Fibroblast of villous mesenchyme (primary cell): ENCODE data around the gene DEGS2. TPM values are rescaled to one million over a fixed set of nuclear protein-coding genes. Genes with fewer than 3 reads are reported as not detected.

Experiments
- DNase-seq: peaks from one replicate; pipeline ENCODE4 v3.0.0-alpha.2; 2010; ENCODE audit warnings: low read depth
- H3K4me3 ChIP-seq: 2 replicates; pipeline ENCODE4 v1.5.1; 2011; ENCODE audit warnings: low read depth, mild to moderate bottlenecking, low read length
- total RNA-seq: library from RNA; depleted of rRNA; stranded (reverse); fragments of >200 nt; gene quantifications from 2 replicates; pipeline ENCODE4 v1.2.3, GENCODE V29; 2012
- TF ChIP-seq, protein P1 (sequence below): IDR thresholded peaks from 2 replicates; pipeline ENCODE4 v1.5.1; 2012; ENCODE audit warnings: low read depth, mild to moderate bottlenecking, low read length; ENCODE audit not compliant: insufficient read depth

DEGS2 gene
- total RNA-seq, 1 donor, result not detected

DNA sequence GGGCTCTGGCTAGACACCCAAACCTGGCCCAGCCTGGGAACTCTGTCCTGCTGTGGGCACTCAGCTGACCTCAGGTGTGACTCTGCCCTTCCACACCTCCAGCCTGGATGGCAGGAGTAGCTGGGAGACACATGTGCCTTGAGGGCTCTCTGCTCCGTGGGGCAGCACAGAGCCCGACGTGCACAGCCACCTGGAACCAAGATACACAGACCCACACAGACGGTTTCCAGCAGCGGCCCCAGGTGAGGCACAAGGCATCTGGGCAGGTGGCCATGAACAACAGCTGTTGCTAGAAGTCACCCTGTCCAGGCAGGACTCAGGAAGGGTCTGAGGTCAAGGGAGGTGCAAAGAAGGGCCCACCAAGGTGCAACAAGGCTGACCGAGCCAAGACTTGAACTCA lies 5.9 kb downstream of the DEGS2 start:
- no peak for DNase-seq
- TF ChIP-seq, protein P1, sequence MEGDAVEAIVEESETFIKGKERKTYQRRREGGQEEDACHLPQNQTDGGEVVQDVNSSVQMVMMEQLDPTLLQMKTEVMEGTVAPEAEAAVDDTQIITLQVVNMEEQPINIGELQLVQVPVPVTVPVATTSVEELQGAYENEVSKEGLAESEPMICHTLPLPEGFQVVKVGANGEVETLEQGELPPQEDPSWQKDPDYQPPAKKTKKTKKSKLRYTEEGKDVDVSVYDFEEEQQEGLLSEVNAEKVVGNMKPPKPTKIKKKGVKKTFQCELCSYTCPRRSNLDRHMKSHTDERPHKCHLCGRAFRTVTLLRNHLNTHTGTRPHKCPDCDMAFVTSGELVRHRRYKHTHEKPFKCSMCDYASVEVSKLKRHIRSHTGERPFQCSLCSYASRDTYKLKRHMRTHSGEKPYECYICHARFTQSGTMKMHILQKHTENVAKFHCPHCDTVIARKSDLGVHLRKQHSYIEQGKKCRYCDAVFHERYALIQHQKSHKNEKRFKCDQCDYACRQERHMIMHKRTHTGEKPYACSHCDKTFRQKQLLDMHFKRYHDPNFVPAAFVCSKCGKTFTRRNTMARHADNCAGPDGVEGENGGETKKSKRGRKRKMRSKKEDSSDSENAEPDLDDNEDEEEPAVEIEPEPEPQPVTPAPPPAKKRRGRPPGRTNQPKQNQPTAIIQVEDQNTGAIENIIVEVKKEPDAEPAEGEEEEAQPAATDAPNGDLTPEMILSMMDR, result no peak
- no peak overlapping the region for H3K4me3 ChIP-seq

DNA sequence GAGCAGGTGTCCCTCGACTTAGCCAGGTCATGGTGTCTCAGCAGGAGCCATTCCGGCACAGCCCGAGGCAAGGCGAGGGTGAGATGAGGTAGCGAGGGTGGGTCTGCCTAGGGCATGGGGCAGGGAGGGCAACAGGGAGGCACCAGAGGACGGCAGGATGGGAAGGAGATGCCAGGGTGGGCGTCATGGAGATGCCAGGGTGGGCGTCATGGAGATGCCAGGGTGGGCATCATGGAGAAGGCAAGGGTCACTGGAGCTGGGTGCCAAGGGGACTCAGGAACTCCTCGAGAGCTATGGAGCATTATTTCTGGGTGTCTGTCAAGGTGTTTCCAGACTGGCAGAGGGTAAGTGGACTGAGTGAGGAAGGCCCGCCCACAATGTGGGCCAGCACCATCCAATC lies 7.4 kb downstream of the DEGS2 start:
- TF ChIP-seq, protein P1, result no peak
- H3K4me3 ChIP-seq, result no peak overlapping the region
- no peak for DNase-seq

DNA sequence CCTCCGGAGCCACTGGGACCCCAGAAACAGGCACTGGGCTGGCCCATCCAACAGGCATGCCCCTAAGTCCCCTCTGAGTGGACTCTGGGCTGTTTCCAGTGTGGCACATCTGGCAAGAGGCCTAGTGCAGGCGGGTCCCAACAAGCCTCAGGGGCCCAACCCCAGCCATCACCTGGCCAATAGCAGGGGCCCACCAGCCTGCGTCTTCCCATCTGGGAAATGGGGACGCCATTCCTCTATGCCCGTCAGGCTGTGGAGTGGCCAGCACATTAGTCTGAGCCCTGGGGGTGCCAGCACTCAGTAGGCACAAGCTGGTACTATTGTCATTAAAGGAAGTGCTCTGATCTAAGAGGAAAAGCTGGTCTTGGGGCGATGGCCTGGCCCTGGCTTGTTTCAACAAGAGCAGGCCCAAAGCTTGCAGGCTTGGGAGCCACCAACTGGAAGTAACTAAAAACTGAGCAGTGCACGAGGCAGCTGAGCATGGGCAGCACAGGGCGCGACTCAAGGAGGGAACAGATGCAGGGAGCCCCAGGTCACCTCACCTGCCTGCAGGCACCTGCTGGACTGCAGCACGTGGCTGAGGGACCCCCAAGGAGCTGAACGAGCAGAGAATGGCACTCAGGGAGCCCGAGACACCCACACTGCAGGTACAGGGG lies 8.4 kb downstream of the DEGS2 start:
- DNase-seq, result no peak
- TF ChIP-seq, protein P1, result no peak

DNA sequence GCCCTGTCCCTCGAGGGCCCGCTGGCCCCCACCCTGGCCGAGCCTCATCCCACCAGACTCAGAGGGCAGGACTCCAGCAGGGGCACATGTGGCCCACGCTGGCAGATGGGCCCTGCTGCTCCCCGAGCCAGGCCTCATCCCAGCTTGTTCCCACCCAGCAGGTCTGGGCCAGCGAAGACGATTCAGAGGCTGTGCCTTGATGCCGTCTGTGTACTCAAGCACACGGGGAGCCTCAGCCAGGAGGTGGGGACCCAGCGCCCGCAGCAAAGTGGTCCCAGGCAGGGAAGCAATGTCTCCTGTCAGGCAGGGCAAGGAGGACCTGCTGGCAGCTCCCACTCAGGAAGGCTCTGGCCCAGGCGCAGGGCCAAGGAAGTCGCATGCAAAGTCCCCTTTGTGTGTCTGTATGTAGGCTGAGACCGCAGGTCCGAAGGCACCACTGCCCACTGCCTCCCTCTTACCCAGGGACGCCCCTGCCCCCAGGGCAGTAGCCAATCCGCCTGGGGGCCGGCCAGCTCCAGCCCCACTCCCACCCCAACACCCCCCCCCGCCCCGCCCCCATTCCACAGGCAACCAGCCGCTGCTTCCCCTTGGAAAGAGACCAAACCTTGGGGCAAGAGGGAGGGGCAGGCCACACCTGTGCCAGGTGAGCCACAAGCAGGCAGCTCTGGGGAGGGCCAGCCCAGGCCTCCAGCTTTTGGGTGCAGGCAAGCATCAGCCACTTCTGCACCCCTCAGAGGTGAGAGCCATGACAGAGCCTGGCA lies 9.4 kb downstream of the DEGS2 start:
- TF ChIP-seq, protein P1, result no peak
- no peak for DNase-seq
- no peak overlapping the region for H3K4me3 ChIP-seq

More for the DNA sequence above, 8.4 kb downstream of the DEGS2 start:
- H3K4me3 ChIP-seq, result no peak overlapping the region

DNA sequence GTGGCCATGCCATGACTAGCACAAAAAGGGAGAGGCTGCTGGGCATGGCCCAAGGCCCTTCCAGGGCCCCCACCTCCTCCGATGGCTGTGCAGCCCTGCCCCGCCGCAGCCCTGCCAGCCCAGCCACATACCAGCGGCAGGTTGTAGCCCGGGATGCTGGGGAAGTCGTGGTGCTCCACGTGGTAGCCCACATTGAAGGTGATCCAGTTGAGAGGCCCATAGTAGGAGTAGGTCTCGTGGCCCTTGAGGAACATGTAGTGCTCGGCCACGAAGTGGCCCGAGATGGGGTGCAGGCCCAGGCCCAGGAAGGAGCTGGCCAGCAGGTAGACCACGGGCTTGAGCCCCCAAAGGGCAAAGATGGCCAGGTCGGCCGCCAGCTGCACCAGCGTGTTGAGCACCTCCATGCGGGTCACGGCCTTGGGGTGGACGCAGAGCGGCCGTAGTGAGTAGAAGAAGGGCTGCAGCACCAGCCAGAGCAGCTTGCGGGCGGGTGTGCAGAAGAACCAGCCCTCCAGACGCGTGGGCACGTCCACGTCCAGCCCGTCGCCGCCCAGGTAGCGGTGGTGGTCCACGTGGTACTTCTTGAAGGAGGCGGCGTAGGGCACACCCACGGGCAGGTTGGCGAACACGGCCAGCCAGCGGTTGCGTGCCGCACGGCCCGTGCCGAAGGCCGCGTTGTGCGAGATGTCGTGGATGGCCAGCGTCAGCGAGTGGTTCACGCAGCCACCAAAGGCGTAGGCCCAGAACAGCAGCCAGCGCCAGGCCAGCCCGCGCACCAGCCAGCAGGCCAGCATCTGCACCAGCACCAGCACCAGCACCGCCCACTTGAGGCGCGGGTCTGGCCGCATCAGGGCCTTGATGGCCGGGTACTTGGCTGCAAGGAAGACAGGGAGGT lies 10.4 kb downstream of the DEGS2 start:
- DNase-seq, result no peak
- no peak overlapping the region for H3K4me3 ChIP-seq
- TF ChIP-seq, protein P1, result no peak

DNA sequence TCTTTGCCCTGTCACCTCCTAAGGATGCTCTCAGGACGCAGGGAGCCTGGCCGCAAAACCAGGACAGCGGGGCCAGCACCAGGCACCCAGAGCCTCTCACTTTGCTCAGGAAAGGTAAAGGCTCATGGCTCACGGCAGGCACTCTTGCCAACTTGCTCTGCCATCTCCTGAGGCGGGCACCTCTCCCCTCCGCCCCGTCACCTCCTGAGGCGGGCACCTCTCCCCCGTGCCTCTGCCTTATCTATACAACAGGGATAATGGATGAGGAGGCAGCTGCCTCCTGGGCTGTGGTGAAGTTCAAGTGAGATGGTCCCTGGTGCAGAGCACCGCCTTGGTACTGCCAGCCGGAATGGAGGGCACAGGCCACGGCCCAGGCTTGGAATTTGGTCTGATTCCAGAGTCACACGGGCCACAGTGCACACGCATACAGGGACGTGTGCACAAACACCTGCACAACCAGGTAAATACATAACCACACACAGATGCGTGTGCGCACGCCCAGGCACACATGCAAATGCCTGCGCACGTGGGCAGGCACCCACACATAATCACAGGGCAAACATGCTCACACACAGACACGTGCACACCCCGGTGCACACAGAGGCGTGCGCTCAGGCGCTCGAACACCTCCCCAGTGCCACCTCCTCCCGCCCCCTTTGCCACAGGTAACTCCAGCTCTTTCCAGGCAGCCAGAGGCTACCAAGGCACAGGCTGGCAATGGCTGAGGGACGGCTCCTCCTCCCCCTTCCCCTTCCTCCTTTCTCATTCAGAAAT lies 11.6 kb downstream of the DEGS2 start:
- DNase-seq, result no peak
- no peak overlapping the region for H3K4me3 ChIP-seq
- TF ChIP-seq, protein P1, result no peak
